Measurements from ENCODE around the gene C12orf42.
A peak's percentile ranks its signal among the peaks of the same experiment; 100 is the strongest.

Gene C12orf42

DNA sequence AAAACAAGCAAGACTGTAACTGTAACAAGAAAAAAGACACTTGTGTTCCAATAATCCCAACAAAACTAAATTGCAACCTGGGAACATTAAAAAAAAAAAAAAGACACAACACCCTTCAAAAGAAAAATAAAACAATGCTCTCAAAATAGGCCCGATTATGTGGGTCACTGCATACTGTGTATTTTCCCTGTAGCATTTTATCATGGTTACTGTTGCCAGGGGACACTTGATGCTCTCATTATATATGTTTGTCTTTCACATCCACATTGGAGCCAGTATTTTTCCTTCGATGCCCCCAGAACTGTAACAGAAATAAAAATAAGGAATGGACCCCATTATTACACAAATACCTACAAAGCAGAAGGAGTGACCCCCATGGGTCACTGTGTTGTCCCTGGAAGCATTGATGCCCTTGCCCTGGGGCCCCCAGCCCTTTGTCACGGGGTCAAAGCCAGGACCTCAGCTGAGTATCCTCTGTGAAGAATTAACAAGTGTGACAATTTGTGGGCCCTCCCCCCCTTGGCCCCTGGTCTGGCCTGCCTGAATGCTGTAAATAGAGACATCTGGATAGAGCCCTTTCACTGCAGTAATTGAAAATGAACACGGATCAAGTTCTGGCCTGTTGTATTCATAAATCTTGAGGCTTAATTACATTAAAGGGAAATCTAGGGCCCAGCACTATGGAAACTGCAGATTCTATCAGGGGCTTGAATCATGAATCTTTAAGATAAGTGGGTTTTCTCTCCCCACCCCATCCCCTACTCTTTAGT lies 72.8 kb downstream of the C12orf42 start:
- peak; percentile 86 for DNase-seq

GRCh38 chr12:103422328-103422727 lies 73.4 kb downstream of the C12orf42 start:
- DNase-seq: no peak

- no peak for DNase-seq
Observed at GRCh38 chr12:103421402-103421801, 74.4 kb downstream of the C12orf42 start.

- no peak for DNase-seq
Observed at GRCh38 chr12:103415681-103416080, 80.1 kb downstream of the C12orf42 start.

DNA sequence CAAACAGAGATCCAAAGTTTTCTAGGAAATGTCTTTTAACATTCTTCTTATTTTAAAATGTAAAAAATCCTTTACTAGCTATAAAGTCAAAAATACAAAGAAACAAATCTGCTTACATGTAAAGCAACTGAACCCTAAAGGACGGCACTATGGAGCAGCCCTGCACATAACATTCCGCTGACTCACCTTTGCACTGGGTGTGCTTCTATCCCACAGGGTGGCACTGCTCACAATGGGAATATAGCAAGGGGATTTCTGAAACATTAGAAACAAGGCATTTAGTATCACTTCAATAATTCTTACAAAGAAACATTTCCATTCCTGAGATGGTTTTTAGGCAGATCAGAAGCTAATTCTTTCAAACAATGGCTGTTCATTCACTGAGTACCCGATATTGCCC lies 94.3 kb downstream of the C12orf42 start:
- DNase-seq: no peak

GRCh38 chr12:103399986-103400385 lies 95.8 kb downstream of the C12orf42 start:
- no peak for DNase-seq

- DNase-seq: no peak
Observed at GRCh38 chr12:103397536-103397935, 98.2 kb downstream of the C12orf42 start.

DNA sequence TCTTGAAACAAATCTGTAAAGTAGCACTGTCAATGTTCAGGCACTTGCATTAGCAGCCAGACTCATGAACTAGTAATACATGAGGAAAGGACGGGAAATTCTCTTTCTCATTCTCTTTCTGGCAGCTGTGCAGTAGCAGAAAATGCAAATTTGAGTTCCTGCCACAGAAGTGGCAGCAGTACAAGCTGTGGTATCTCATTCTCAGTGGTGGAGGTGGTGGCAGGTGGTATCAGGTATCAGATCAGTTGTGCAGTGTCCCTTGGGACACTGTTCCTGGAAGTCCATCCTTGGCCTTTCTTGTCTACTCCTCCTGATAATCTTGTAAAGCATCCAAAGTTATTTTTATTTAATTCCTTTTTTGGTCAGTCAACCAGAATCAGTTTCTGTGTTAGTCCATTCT lies 103.0 kb downstream of the C12orf42 start:
- DNase-seq: no peak

GRCh38 chr12:103391103-103391502 lies 104.7 kb downstream of the C12orf42 start:
- no peak for DNase-seq

DNA sequence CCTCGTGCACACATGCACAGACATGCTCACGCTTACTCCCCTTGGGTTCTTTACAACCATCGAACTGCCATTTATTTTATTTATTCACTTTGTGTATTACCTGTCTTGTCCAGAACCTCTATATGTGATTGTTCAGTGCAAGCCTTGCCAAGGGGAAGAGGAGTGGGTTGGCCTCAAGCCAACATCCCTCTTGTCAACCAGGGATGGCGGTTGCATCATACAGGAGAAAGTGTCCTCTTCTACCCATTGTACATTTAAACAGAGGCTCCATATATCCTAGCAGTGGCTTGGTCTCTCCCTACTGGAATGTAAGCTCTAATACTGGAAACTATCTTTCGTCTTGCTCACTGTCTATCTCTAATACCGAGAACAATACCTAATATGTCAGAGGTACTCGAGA lies 108.4 kb downstream of the C12orf42 start:
- peak; percentile 75 for DNase-seq

- peak; percentile 32 for DNase-seq
Observed at GRCh38 chr12:103386451-103386850, 109.3 kb downstream of the C12orf42 start.

DNA sequence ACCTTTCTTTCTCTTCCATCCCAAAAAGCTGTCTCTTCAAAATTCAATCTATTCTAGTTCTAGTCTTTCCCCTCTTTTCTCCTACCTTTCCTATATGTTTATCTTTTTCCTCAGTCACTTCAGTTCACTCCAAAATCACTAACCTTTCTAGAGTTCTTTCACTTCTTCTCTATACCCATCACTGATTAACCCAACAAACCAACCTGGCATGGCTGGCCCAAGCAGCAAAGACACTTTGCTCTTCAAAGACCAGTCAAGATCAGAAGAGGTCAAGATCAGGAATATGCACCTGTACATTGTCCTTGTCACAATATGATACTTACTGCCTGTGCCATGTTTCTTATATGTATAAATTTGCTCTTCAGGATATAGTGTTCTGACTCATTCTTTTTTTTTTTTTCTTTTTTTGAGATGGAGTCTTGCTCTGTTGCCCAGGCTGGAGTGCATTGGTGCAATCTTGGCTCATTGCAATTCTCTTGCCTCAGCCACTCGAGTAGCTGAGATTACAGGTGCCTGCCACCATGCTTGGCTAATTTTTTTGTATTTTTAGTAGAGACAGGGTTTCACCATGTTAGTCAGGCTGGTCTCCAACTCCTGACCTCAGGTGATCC lies 112.9 kb downstream of the C12orf42 start:
- DNase-seq: no peak

- DNase-seq: no peak
Observed at GRCh38 chr12:103382119-103382518, 113.6 kb downstream of the C12orf42 start.

- DNase-seq: no peak
Observed at GRCh38 chr12:103379670-103380069, 116.1 kb downstream of the C12orf42 start.

GRCh38 chr12:103373088-103373523 lies 122.7 kb downstream of the C12orf42 start:
- DNase-seq: peak; percentile 98

- DNase-seq: peak; percentile 45
Observed at GRCh38 chr12:103369929-103370328, 125.8 kb downstream of the C12orf42 start.

DNA sequence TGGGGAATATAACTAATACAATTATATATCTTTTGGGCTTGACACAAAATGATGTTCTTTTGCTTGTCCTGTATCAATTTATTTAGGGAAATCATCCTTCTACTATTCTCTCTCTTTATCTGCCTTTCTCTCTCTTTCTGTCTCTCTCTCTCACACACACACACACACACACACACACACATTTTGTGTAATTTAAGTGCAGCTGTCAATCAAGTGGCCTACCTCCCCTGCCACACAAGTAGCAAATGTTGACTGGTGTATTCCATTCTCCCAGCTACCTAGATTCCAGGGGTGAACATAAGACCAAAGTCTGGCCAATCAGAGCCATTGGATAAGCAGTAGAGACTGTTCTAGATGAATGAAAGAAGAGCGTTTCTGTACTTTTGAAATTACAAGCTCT lies 127.6 kb downstream of the C12orf42 start:
- no peak for DNase-seq

DNA sequence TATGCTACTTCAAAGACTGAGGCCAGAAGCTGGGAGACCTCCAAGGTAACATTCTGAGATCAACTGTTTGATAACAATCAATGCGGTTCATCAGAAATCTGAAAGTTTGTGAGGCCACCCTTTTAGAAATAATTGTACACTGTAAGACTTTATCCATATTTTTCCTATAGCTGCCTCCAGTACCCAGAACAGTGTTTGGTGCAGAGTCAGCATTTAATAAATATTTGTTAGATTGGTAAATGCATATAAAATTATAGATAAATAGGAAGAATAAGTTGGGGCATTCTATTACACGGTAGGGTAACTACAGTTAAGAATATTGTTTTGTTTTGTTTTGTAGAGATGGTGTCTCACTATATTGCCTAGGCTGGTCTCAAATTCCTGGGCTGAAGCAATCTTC lies 141.4 kb downstream of the C12orf42 start:
- no peak for DNase-seq

DNA sequence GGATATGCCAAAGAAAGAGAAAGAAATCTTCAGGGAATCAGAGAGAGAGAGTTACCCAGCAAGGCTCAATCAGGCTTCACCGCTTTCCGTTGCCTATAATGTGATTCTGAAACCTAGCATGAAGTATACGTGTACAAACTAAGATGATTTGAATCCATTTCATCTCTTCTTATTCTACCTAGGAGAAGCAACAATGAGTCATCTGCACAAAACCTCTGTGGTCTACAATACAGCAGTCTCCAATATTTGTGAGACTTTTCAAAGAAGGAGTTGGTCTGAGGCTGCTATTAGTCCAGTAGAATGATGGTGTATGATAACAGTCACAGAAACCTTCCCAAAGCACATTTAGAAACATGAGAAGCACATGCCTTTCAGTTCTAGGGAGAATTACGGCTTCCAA lies 141.9 kb downstream of the C12orf42 start:
- DNase-seq: no peak

DNA sequence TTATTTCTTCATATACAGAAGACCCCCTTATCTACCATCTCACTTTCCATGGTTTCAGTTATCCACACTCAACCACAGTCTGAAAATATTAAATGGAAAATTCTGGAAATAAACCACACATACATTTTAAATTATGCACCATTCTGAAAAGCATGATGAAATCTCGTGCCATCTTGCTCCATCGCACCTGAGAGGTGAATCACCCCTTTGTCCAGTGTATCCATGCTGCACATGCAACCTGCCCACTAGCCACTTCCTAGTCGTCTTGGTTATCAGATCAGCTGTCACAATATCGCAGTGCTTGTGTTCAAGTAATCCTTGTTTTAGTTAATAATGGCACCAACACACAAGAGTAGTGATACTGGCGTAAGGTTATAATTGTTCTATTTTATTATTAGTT lies 145.7 kb downstream of the C12orf42 start:
- no peak for DNase-seq

DNA sequence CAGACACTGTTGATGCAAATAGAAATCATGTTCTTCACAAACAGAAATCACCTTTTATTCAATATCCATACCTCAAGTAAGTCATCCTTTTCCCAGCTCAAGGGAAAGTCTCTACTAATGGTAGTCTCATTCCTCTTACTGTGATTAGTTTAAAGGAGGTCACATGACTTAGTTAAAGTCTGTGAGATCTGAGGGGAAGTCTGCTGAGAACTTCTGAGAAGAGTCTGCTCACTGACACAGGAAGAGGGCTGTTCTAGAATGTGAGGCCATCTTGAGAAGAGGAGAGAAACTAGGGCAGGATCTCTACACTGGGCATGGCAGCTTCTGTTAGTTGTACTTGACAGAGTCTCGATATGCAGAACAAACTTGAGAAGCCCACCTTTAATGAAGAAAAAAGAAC lies 146.8 kb downstream of the C12orf42 start:
- no peak for DNase-seq

- DNase-seq: no peak
Observed at GRCh38 chr12:103336940-103337339, 158.8 kb downstream of the C12orf42 start.

DNA sequence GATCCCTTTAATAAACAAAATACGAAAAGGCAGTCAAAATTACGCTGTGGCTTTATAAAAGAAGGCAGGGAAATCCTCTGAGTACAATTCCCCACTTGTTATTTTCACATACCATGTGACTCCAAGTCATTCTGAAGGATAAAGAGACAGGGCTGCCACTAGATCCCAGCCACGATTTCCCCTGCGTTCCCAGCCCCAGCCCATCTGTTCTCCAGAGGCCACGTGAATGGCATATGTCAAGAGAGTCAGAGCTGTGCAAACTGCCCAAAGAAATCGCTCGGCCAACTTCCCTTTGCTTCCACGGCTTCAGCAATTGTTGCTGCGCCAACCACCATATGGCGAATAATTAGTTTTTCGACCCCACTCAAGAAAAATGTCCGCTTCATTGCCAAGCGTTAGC lies 161.3 kb downstream of the C12orf42 start:
- DNase-seq: no peak

GRCh38 chr12:103333676-103334075 lies 162.1 kb downstream of the C12orf42 start:
- DNase-seq: no peak

GRCh38 chr12:103331643-103332042 lies 164.1 kb downstream of the C12orf42 start:
- DNase-seq: no peak

All from NCI-H774 (cell line).